ENCODE data around the gene SCUBE2.

The SCUBE2 gene

DNA sequence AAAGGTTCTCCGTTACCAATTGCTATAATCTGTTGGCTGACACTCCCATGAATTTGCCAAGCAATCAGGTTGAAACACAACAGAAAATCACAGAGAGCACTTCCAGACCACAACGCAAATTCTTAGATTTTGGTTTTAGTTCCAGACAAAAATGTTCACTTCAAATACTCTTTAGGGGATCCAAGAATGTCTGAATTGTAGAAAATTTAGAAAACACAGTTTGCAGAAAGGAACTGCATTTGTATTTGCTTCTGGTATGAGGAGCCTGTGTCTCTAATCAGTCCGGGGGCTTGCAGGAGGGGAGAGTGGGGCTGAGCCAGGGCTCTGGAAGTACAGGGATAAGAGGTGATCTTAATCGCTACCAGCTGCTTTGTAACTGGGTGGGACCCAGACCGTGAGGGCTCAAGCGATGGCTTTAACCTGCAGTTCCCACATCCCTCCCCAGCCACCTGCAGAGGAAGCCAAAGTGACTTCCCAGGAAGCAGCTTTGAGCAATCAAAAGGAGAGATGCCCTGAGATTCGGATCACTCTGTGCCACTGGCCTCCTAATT lies 18.7 kb downstream of the SCUBE2 start:
- DNase-seq (ENCODE audit: low read depth, low spot score): no peak
- Histone ChIP-seq H3K9ac (ENCODE audit: insufficient read length) (no peak overlapping the region), H3K4me3 (no peak overlapping the region), H3K36me3 (ENCODE audit: insufficient read depth, low read length) (no peaks in the 10 kb centered on the region), H3K27ac (no peak overlapping the region), H3K9me3 (ENCODE audit: low read depth, low read length) (no peaks in the 10 kb centered on the region)
- no peak for TF ChIP-seq POLR2AphosphoS5 (IDR thresholded peaks at IDR 0.05; ENCODE audit: borderline replicate concordance, low read depth, low read length)
- TF ChIP-seq EZH2 (IDR thresholded peaks at IDR 0.05): no peak
- TF ChIP-seq FOXP2 (optimal IDR thresholded peaks at IDR 0.05; ENCODE audit: control extremely low read depth, extremely low read length, insufficient read depth): no peak

GRCh38 chr11:9071692-9072091 lies 19.7 kb downstream of the SCUBE2 start:
- Histone ChIP-seq H3K36me3 (ENCODE audit: insufficient read depth, low read length) (no peaks in the 10 kb centered on the region), H3K9me3 (ENCODE audit: low read depth, low read length) (no peaks in the 10 kb centered on the region), H3K4me3 (no peak overlapping the region), H3K9ac (ENCODE audit: insufficient read length) (no peak overlapping the region), H3K27ac (no peak overlapping the region)
- TF ChIP-seq POLR2AphosphoS5 (IDR thresholded peaks at IDR 0.05; ENCODE audit: borderline replicate concordance, low read depth, low read length) (no peak), EZH2 (IDR thresholded peaks at IDR 0.05) (no peak), FOXP2 (optimal IDR thresholded peaks at IDR 0.05; ENCODE audit: control extremely low read depth, extremely low read length, insufficient read depth) (no peak)
- DNase-seq (ENCODE audit: low read depth, low spot score): no peak

- TF ChIP-seq POLR2AphosphoS5 (IDR thresholded peaks at IDR 0.05; ENCODE audit: borderline replicate concordance, low read depth, low read length) (no peak), EZH2 (IDR thresholded peaks at IDR 0.05) (no peak), FOXP2 (optimal IDR thresholded peaks at IDR 0.05; ENCODE audit: control extremely low read depth, extremely low read length, insufficient read depth) (no peak)
- Histone ChIP-seq H3K36me3 (ENCODE audit: insufficient read depth, low read length) (no peaks in the 10 kb centered on the region), H3K9ac (ENCODE audit: insufficient read length) (no peak overlapping the region), H3K9me3 (ENCODE audit: low read depth, low read length) (no peaks in the 10 kb centered on the region), H3K4me3 (no peak overlapping the region), H3K27ac (no peak overlapping the region)
- no peak for DNase-seq (ENCODE audit: low read depth, low spot score)
These were observed 20.5 kb downstream of the SCUBE2 start for GRCh38 chr11:9070749-9071491.

GRCh38 chr11:9069862-9070470 lies 21.4 kb downstream of the SCUBE2 start:
- Histone ChIP-seq H3K27ac (no peak overlapping the region), H3K36me3 (ENCODE audit: insufficient read depth, low read length) (no peaks in the 10 kb centered on the region), H3K9ac (ENCODE audit: insufficient read length) (no peak overlapping the region), H3K4me3 (no peak overlapping the region), H3K9me3 (ENCODE audit: low read depth, low read length) (no peaks in the 10 kb centered on the region)
- DNase-seq (ENCODE audit: low read depth, low spot score): no peak
- TF ChIP-seq EZH2 (IDR thresholded peaks at IDR 0.05): no peak
- no peak for TF ChIP-seq POLR2AphosphoS5 (IDR thresholded peaks at IDR 0.05; ENCODE audit: borderline replicate concordance, low read depth, low read length)
- no peak for TF ChIP-seq FOXP2 (optimal IDR thresholded peaks at IDR 0.05; ENCODE audit: control extremely low read depth, extremely low read length, insufficient read depth)

DNA sequence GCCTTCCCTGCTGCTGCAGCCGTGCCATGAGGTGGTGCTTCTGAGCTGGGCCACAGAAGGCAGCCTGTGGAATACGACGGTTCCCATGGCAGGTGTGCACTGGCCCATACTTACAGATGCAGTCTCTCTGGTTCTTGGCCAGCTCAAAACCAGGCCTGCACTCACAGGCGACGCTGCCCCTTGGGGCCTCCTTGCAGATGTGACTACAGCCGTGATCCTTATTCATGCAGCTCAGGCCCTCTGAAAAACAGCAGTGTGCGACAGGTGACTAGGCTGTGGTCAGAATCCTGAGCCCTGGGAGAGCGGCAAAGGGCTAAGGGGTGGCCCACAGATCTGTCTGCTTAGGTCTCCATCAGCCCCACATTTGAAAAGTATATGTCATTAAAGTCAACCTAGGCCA lies 22.1 kb downstream of the SCUBE2 start:
- no peak overlapping the region for H3K9ac ChIP-seq (ENCODE audit: insufficient read length)
- no peak overlapping the region for H3K27ac ChIP-seq
- TF ChIP-seq POLR2AphosphoS5 (IDR thresholded peaks at IDR 0.05; ENCODE audit: borderline replicate concordance, low read depth, low read length): no peak
- no peak for TF ChIP-seq EZH2 (IDR thresholded peaks at IDR 0.05)
- TF ChIP-seq FOXP2 (optimal IDR thresholded peaks at IDR 0.05; ENCODE audit: control extremely low read depth, extremely low read length, insufficient read depth): no peak
- no peaks in the 10 kb centered on the region for H3K9me3 ChIP-seq (ENCODE audit: low read depth, low read length)
- DNase-seq (ENCODE audit: low read depth, low spot score): no peak
- H3K4me3 ChIP-seq: no peak overlapping the region
- no peaks in the 10 kb centered on the region for H3K36me3 ChIP-seq (ENCODE audit: insufficient read depth, low read length)

DNA sequence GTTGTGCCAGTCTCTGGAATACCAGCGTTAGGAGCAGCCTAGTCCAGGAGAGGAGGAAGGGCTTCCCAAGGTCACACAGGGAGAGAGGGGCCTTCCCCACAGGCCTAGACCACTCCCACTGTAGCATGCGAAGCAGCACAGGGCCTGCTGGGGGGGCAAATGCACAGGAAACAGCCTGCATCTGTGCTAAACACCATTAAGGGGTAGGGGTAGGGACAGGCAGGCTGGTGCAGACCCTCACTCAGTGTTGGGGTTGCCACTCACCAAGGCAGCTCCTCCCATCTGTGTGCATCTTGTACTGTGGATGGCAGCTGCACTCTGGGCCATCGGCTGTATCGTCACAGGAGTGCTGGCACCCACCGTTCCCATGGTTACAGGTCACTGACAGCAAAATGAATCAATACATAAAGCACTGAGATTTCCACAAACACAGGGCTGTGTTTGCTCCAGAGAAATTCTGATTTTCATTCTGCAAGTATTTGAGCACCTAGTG lies 24.9 kb downstream of the SCUBE2 start:
- TF ChIP-seq EZH2 (IDR thresholded peaks at IDR 0.05): no peak
- no peak for TF ChIP-seq POLR2AphosphoS5 (IDR thresholded peaks at IDR 0.05; ENCODE audit: borderline replicate concordance, low read depth, low read length)
- TF ChIP-seq FOXP2 (optimal IDR thresholded peaks at IDR 0.05; ENCODE audit: control extremely low read depth, extremely low read length, insufficient read depth): no peak
- Histone ChIP-seq H3K4me3 (no peak overlapping the region), H3K36me3 (ENCODE audit: insufficient read depth, low read length) (no peaks in the 10 kb centered on the region), H3K27ac (no peak overlapping the region), H3K9me3 (ENCODE audit: low read depth, low read length) (no peaks in the 10 kb centered on the region), H3K9ac (ENCODE audit: insufficient read length) (no peak overlapping the region)
- DNase-seq (ENCODE audit: low read depth, low spot score): no peak

- TF ChIP-seq POLR2AphosphoS5 (IDR thresholded peaks at IDR 0.05; ENCODE audit: borderline replicate concordance, low read depth, low read length) (no peak), EZH2 (IDR thresholded peaks at IDR 0.05) (no peak), FOXP2 (optimal IDR thresholded peaks at IDR 0.05; ENCODE audit: control extremely low read depth, extremely low read length, insufficient read depth) (no peak)
- Histone ChIP-seq H3K9me3 (ENCODE audit: low read depth, low read length) (no peaks in the 10 kb centered on the region), H3K27ac (no peak overlapping the region), H3K9ac (ENCODE audit: insufficient read length) (no peak overlapping the region), H3K4me3 (no peak overlapping the region), H3K36me3 (ENCODE audit: insufficient read depth, low read length) (no peaks in the 10 kb centered on the region)
- DNase-seq (ENCODE audit: low read depth, low spot score): no peak
These were observed 25.6 kb downstream of the SCUBE2 start for GRCh38 chr11:9065607-9066432.

GRCh38 chr11:9061807-9062206 lies 29.6 kb downstream of the SCUBE2 start:
- no peak for TF ChIP-seq POLR2AphosphoS5 (IDR thresholded peaks at IDR 0.05; ENCODE audit: borderline replicate concordance, low read depth, low read length)
- no peak for TF ChIP-seq EZH2 (IDR thresholded peaks at IDR 0.05)
- no peak for TF ChIP-seq FOXP2 (optimal IDR thresholded peaks at IDR 0.05; ENCODE audit: control extremely low read depth, extremely low read length, insufficient read depth)
- H3K27ac ChIP-seq: no peak overlapping the region

More at GRCh38 chr11:9061807-9062206, 29.6 kb downstream of the SCUBE2 start:
- Histone ChIP-seq H3K9ac (ENCODE audit: insufficient read length) (no peak overlapping the region), H3K36me3 (ENCODE audit: insufficient read depth, low read length) (no peaks in the 10 kb centered on the region), H3K9me3 (ENCODE audit: low read depth, low read length) (no peaks in the 10 kb centered on the region), H3K4me3 (no peak overlapping the region)
- DNase-seq (ENCODE audit: low read depth, low spot score): no peak

Data from SK-N-MC (cell line).